Mucosa of descending colon (tissue), 3 donors: ENCODE measurements around the gene PSME4. TPM values are rescaled to one million over a fixed set of nuclear protein-coding genes. Genes with fewer than 3 reads are reported as not detected.
A peak's percentile ranks its signal among the peaks of the same experiment; 100 is the strongest.

Experiments used
- ATAC-seq: fragments of 200-7000 bp; cut with Tn5 transposase; one replicate; pipeline ENCODE4 v1.9.1; 2020; ENCODE audit warnings: mild to moderate bottlenecking, moderate library complexity
- DNase-seq, 3 donors: peaks; one replicate each; pipeline ENCODE4 v3.0.0-alpha.2; 2020
- H3K36me3 ChIP-seq: fragments of 200-600 bp; one replicate; pipeline ENCODE4 v1.8.0; 2021; ENCODE audit warnings: low read depth, mild to moderate bottlenecking
- H3K4me1 ChIP-seq: fragments of 200-600 bp; one replicate; pipeline ENCODE4 v1.8.0; 2021; ENCODE audit warnings: low read depth, mild to moderate bottlenecking
- H3K4me3 ChIP-seq: fragments of 200-600 bp; one replicate; pipeline ENCODE4 v1.8.0; 2021; ENCODE audit warnings: mild to moderate bottlenecking
- H3K9me3 ChIP-seq: fragments of 200-600 bp; one replicate; pipeline ENCODE4 v1.8.0; 2021; ENCODE audit warnings: mild to moderate bottlenecking
- CTCF ChIP-seq: fragments of 200-600 bp; IDR thresholded peaks from one replicate; pipeline ENCODE4 v1.8.0; 2022; ENCODE audit warnings: antibody characterized with exemption, mild to moderate bottlenecking
- intact Hi-C, 2 donors: fragments of 100-400 bp; cut with DNase I in 1 of 2; cut with micrococcal nuclease in 1 of 2; formaldehyde crosslinking; loops; one replicate each; pipeline versions ENCODE4 v1.11.0 to v1.11.1; 2022; cut with DNase I, micrococcal nuclease
- total RNA-seq, 3 donors: library from RNA; stranded (reverse); fragmentation: NEBNext Ultra II Directional in 2 of 3; extraction: Animal tissue kit (Norgen Biotek cat#: 25700) in 2 of 3; gene quantifications; one replicate each; pipeline versions ENCODE4 v1.2.1 to v1.2.4, GENCODE V29; 2021 to 2023
- donor health status: DM: no; HTN: no; CAD: no; lungs with moderate emphysema.
- donor health status: DM: no; HTN: no; CAD: no.
- donor health status: DM: no; HTN: yes; CAD: no.

PSME4 gene
- total RNA-seq, 3 donors from 2014 or later = 33.7 to 50.9 (median 50.3) TPM

GRCh38 chr2:54008439-54008838, 37.6 kb upstream of the PSME4 start:
- intact Hi-C loops = no loop called here
- no peak for TF ChIP-seq CTCF
- DNase-seq (no peak), ATAC-seq (no peak)
- Histone ChIP-seq H3K4me3 (no peak overlapping the region), H3K9me3 (no peaks in the 10 kb centered on the region), H3K4me1 (no peaks in the 10 kb centered on the region), H3K36me3 (no peaks in the 10 kb centered on the region)

GRCh38 chr2:54000524-54000923, 29.7 kb upstream of the PSME4 start:
- Histone ChIP-seq H3K4me3 (no peak overlapping the region), H3K9me3 (no peaks in the 10 kb centered on the region), H3K36me3 (no peaks in the 10 kb centered on the region), H3K4me1 (no peaks in the 10 kb centered on the region)
- intact Hi-C loops = no loop called here
- DNase-seq = no peak
- no peak for ATAC-seq
- TF ChIP-seq CTCF = no peak

- Histone ChIP-seq H3K9me3 (no peaks in the 10 kb centered on the region), H3K36me3 (no peaks in the 10 kb centered on the region), H3K4me1 (no peaks in the 10 kb centered on the region), H3K4me3 (no peak overlapping the region)
- DNase-seq (no peak), ATAC-seq (no peak)
- intact Hi-C loops = no loop called here
- TF ChIP-seq CTCF = no peak
Measured at GRCh38 chr2:54000122-54000521, 29.3 kb upstream of the PSME4 start.

- H3K4me1 ChIP-seq = no peaks in the 10 kb centered on the region
- intact Hi-C loops = no loop called here
- DNase-seq (no peak), ATAC-seq (no peak)
- H3K9me3 ChIP-seq = no peaks in the 10 kb centered on the region
- no peak overlapping the region for H3K4me3 ChIP-seq
- TF ChIP-seq CTCF = no peak
- no peaks in the 10 kb centered on the region for H3K36me3 ChIP-seq
Measured at GRCh38 chr2:53998834-53999233, 28.0 kb upstream of the PSME4 start.

GRCh38 chr2:53994818-53995808, 24.3 kb upstream of the PSME4 start:
- no peaks in the 10 kb centered on the region for H3K36me3 ChIP-seq
- TF ChIP-seq CTCF = no peak
- no peak overlapping the region for H3K4me3 ChIP-seq
- H3K9me3 ChIP-seq = no peaks in the 10 kb centered on the region
- intact Hi-C loops = no loop called here
- DNase-seq = no peak
- H3K4me1 ChIP-seq = no peaks in the 10 kb centered on the region
- ATAC-seq = peak; percentile 85
